Activated CD8-positive, alpha-beta T cell treated with anti-CD3 and anti-CD28 coated beads for 36 hours (primary cell): ENCODE results near the gene RAI1. TPM values are rescaled to one million over a fixed set of nuclear protein-coding genes. Genes with fewer than 3 reads are reported as not detected.
A peak's percentile ranks its signal among the peaks of the same experiment; 100 is the strongest.

Experiments used
- ATAC-seq: fragments of 200-7000 bp; cut with Tn5 transposase; one replicate; pipeline ENCODE4 v1.10.0; 2021; ENCODE audit warnings: mild to moderate bottlenecking, moderate library complexity
- CTCF ChIA-PET: fragments of 350-600 bp; sonication (Branson Sonifier 250); formaldehyde crosslinking; loops from one replicate; lab custom pipeline; 2021; ENCODE audit warnings: antibody characterized with exemption; lab: Charles Lee
- POLR2A ChIA-PET: fragments of 350-600 bp; sonication (Branson Sonifier 250); formaldehyde crosslinking; loops from one replicate; lab custom pipeline; 2021; ENCODE audit warnings: antibody characterized with exemption; lab: Charles Lee
- DNase-seq: peaks from one replicate; pipeline ENCODE4 v3.0.0-alpha.2; 2020
- H3K27ac Mint-ChIP-seq: one replicate; pipeline ENCODE4 v1.8.0; 2021; ENCODE audit warnings: mild to moderate bottlenecking, mixed read lengths
- H3K27me3 Mint-ChIP-seq: one replicate; pipeline ENCODE4 v1.8.0; 2021; ENCODE audit warnings: mixed read lengths
- H3K36me3 Mint-ChIP-seq: one replicate; pipeline ENCODE4 v1.8.0; 2021; ENCODE audit warnings: low read depth, mixed read lengths
- H3K4me1 Mint-ChIP-seq: one replicate; pipeline ENCODE4 v1.8.0; 2021; ENCODE audit warnings: low read depth, mixed read lengths
- H3K4me3 Mint-ChIP-seq: one replicate; pipeline ENCODE4 v1.8.0; 2021; ENCODE audit warnings: mild to moderate bottlenecking, moderate library complexity, mixed read lengths
- H3K9me3 Mint-ChIP-seq: one replicate; pipeline ENCODE4 v1.8.0; 2021; ENCODE audit warnings: mixed read lengths
- intact Hi-C: fragments of 100-400 bp; cut with micrococcal nuclease; formaldehyde crosslinking; loops from one replicate; pipeline ENCODE4 v1.10.0; 2022
- total RNA-seq, 2 experiments: library from RNA; stranded (reverse); gene quantifications; one replicate each; pipeline ENCODE4 v1.2.3, GENCODE V29; 2021
- TF ChIP-seq, protein P1 (sequence below): fragments of 200-600 bp; IDR thresholded peaks from one replicate; pipeline ENCODE4 v1.8.0; 2022; ENCODE audit warnings: antibody characterized with exemption, mild to moderate bottlenecking

RAI1 gene
- total RNA-seq, 2 experiments from 2014 or later: 18.1 to 20.3 TPM

DNA sequence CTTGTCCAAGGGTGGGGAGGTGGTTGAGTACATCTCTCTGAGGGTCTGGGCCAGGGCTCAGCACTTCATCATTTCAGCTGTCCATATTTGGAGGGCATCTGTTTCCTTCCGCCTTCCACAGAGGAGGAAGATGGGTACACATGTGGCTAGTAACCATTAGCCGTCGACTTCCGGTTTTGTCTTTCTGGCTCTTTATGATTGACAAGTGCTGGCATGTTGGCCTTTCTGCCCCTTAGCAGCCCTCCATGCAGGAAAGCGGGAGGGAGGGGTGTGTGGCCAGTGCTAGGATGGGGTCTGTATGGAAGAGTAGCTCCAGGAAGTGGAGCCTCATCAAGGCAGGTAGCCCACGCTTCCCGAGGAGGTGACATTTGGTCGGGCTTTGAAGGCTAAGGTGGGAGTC lies 69.6 kb downstream of the RAI1 start:
- TF ChIP-seq, protein P1, sequence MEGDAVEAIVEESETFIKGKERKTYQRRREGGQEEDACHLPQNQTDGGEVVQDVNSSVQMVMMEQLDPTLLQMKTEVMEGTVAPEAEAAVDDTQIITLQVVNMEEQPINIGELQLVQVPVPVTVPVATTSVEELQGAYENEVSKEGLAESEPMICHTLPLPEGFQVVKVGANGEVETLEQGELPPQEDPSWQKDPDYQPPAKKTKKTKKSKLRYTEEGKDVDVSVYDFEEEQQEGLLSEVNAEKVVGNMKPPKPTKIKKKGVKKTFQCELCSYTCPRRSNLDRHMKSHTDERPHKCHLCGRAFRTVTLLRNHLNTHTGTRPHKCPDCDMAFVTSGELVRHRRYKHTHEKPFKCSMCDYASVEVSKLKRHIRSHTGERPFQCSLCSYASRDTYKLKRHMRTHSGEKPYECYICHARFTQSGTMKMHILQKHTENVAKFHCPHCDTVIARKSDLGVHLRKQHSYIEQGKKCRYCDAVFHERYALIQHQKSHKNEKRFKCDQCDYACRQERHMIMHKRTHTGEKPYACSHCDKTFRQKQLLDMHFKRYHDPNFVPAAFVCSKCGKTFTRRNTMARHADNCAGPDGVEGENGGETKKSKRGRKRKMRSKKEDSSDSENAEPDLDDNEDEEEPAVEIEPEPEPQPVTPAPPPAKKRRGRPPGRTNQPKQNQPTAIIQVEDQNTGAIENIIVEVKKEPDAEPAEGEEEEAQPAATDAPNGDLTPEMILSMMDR: no peak
- intact Hi-C loops: no loop called here
- no peaks in the 10 kb centered on the region for H3K9me3 Mint-ChIP-seq
- ATAC-seq (peak; percentile 42), DNase-seq (peak; percentile 78)
- peak overlapping the region; percentile 93 for H3K27ac Mint-ChIP-seq
- peak overlapping the region; percentile 65 for H3K4me3 Mint-ChIP-seq
- ChIA-PET POLR2A (interaction anchor here (0.5 to 1.2 kb wide), 8 partner anchors 16 to 253 kb away, joined by 3 to 4 read pairs (median 3); partner anchors contain the start of genes PEMT and SREBF1), CTCF (interaction anchor here (0.6 kb wide), 1 partner anchor 71 kb away, joined by 3 read pairs; no protein-coding TSS in a partner anchor)
- H3K36me3 Mint-ChIP-seq: peaks cover 3% of the 10 kb centered on the region
- H3K4me1 Mint-ChIP-seq: peaks cover 60% of the 10 kb centered on the region
- no peaks in the 10 kb centered on the region for H3K27me3 Mint-ChIP-seq

DNA sequence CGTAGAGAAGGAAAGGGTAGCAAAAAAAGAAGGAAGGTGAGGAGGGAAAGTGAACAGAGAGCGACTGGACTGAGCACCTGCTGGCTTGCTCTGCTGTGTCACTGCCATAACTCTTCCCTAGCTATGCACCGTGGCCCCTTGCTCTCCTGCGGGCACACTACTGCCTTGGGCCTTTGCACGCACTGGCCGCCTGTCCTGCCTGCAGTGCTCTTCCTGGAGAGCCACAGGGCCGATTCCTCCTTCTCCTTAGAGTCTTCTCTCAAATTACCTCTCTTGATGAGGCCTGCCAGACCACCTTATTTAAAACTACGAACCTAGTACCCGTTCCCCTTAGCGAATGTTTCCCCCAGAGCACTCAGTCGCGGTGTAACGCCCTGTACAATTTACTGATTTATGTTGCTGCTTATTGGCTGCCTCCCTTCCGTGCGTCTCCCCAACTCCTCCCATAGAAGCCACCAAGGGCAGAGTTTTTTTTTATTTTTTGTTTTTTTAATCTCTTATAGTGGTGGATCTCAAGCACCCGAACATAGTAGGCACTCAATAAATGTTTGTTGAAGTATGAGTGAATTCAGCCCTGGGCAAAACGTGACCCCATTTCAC lies 70.3 kb downstream of the RAI1 start:
- Mint-ChIP-seq H3K36me3 (peaks cover 3% of the 10 kb centered on the region), H3K9me3 (no peaks in the 10 kb centered on the region), H3K4me1 (peaks cover 65% of the 10 kb centered on the region), H3K27ac (peak overlapping the region; percentile 93), H3K27me3 (no peaks in the 10 kb centered on the region), H3K4me3 (peak overlapping the region; percentile 65)
- TF ChIP-seq, protein P1: no peak
- intact Hi-C loops: no loop called here
- DNase-seq (peak; percentile 57), ATAC-seq (peak; percentile 23)
- CTCF ChIA-PET: interaction anchor here (0.6 kb wide), 1 partner anchor 71 kb away, joined by 3 read pairs; no protein-coding TSS in a partner anchor
- POLR2A ChIA-PET: interaction anchor here (0.5 to 1.2 kb wide), 6 partner anchors 17 to 102 kb away, joined by 3 to 4 read pairs (median 3); partner anchors contain the start of gene SREBF1

DNA sequence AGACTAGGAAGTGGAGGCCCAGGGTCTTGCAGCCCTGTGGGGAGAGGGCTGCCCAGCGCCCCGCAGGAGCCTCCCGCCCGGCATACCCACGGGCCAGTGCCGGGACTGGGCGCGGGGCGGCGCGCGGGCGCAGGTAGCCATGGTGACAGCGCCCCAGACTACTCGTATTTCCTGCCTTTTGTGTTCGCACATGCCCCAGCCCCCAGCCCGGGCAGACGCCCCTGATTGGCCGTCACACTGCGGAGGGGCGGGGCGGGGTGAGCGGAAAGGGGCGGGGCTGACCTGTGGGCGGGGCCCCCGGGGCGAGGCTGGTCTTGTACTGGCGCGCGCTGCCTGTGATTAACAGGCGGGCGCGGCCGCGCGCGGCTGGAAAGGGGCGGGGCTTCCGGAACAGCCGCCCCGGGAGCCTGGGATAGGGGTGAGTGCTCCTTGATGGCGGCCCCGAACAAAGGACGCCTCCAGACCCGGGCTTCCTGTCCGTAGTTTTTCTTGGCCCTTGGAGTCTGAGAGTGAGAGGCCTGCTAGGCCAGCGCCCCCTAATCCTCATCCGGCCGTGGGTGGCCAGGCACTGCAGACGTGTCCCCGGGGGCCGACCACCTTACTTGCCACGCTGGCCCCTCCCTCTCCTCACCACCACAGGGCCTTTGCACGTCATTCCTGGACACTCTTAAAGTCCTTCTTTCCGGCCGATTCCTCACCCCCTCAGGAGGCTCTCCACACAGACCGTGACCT lies 71.0 kb downstream of the RAI1 start:
- H3K4me3 Mint-ChIP-seq: peak overlapping the region; percentile 92
- POLR2A ChIA-PET: interaction anchor here (1.1 kb wide), 1 partner anchor 84 kb away, joined by 3 read pairs; no protein-coding TSS in a partner anchor
- CTCF ChIA-PET: no interaction called here

DNA sequence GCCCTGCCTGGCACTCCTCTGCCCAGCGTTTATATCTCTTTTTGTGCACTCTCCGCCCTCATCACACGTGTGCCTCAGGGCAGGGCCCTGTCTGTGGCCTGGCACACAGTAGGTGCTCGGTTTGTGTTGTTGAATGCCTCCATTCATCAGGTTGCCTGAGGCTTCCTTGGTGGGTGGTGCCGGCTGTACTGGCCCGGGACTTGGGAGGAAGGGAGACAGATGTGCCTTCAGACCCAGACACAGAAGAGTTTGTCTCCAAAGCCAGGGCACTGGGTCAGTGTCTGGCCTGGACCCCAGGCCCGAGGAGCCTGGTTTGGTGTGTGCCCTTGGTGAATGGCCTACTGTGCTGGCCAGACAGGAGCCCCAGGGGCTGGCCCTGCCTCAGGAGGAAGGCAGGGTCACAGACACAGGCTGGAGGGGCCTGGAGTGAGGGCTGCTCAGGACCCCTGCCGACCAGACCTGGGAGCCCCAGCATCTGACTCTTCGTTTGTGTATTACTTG lies 71.6 kb downstream of the RAI1 start:
- H3K27ac Mint-ChIP-seq: peak overlapping the region; percentile 96
- H3K4me1 Mint-ChIP-seq: peaks cover 74% of the 10 kb centered on the region
- TF ChIP-seq, protein P1: no peak
- intact Hi-C loops: no loop called here
- H3K36me3 Mint-ChIP-seq: peaks cover 3% of the 10 kb centered on the region
- H3K4me3 Mint-ChIP-seq: peak overlapping the region; percentile 92
- ChIA-PET POLR2A (interaction anchor here (1.4 kb wide), 1 partner anchor 14 kb away, joined by 4 read pairs; no protein-coding TSS in a partner anchor), CTCF (interaction anchor here (0.8 kb wide), 1 partner anchor 108 kb away, joined by 3 read pairs; no protein-coding TSS in a partner anchor)
- H3K27me3 Mint-ChIP-seq: no peaks in the 10 kb centered on the region
- no peaks in the 10 kb centered on the region for H3K9me3 Mint-ChIP-seq
- no peak for ATAC-seq
- DNase-seq: no peak

More for the DNA sequence above, 71.0 kb downstream of the RAI1 start:
- H3K27ac Mint-ChIP-seq: peak overlapping the region; percentile 96
- ATAC-seq (peak; percentile 88), DNase-seq (peak; percentile 97)
- peaks cover 71% of the 10 kb centered on the region for H3K4me1 Mint-ChIP-seq
- H3K36me3 Mint-ChIP-seq: peaks cover 3% of the 10 kb centered on the region
- no peaks in the 10 kb centered on the region for H3K27me3 Mint-ChIP-seq
- no peaks in the 10 kb centered on the region for H3K9me3 Mint-ChIP-seq
- TF ChIP-seq, protein P1: peak; percentile 40
- intact Hi-C loops: no loop called here
